ENCODE results near the gene THAP3. TPM values are rescaled to one million over a fixed set of nuclear protein-coding genes. Genes with fewer than 3 reads are reported as not detected.

Gene THAP3
- total and polyA plus RNA-seq, 2 donors (not counting 1 experiment from before 2014, with no cell fraction given), result 5.3 to 35.5 TPM

DNA sequence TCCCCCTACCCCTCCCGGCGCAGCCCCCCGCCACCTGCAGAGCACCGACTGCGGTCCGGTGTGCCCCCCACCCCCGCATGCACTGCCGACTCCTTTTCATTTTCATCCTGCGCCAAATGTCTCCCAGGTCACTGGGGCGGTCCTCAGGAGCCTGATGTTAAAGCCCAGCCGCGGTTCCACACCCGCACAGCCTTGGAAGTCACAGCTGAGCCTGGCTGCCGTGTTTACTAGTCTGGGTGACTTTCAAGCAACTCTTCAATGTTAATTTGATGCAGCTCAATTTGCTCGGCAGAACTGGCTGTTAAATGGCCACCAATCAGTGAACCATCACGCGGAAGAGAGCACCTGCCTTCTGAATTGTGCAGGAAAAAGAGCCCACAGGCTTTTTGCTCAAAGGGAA lies 27.2 kb downstream of the THAP3 start:
- Histone ChIP-seq H4K20me1 (ENCODE audit: control insufficient read depth, extremely low read depth, insufficient read depth, low read length) (no peaks in the 10 kb centered on the region), H3K4me3 (replicated peaks in 1 of 4; ENCODE audit: control extremely low read depth in 1 of 4, insufficient read depth in 1 of 4, low read depth in 3 of 4, low read length in 4 of 4) (no peak overlapping the region), H3K4me1 (ENCODE audit: control insufficient read depth, extremely low read depth, insufficient read depth, low read length) (no peaks in the 10 kb centered on the region), H3K9ac (ENCODE audit: insufficient read depth, low read length) (no peak overlapping the region), H3K27me3 (ENCODE audit: control insufficient read depth, insufficient read depth, low read length) (no peaks in the 10 kb centered on the region), H3K4me2 (ENCODE audit: extremely low read depth, insufficient read depth, low read length) (no peak overlapping the region), H3K36me3 (ENCODE audit: control insufficient read depth, insufficient read depth, low read length) (peaks cover 13% of the 10 kb centered on the region), H2AFZ (ENCODE audit: low read length) (no peak overlapping the region), H3K9me3 (ENCODE audit: control insufficient read depth, insufficient read depth, low read depth, low read length) (no peaks in the 10 kb centered on the region), H3K27ac (ENCODE audit: insufficient read depth, low read length) (no peak overlapping the region), H3K79me2 (ENCODE audit: control insufficient read depth, insufficient read depth, low read length) (no peaks in the 10 kb centered on the region)
- no peak for DNase-seq (ENCODE audit: low read depth in 2 of 2)
- TF ChIP-seq, protein P1, sequence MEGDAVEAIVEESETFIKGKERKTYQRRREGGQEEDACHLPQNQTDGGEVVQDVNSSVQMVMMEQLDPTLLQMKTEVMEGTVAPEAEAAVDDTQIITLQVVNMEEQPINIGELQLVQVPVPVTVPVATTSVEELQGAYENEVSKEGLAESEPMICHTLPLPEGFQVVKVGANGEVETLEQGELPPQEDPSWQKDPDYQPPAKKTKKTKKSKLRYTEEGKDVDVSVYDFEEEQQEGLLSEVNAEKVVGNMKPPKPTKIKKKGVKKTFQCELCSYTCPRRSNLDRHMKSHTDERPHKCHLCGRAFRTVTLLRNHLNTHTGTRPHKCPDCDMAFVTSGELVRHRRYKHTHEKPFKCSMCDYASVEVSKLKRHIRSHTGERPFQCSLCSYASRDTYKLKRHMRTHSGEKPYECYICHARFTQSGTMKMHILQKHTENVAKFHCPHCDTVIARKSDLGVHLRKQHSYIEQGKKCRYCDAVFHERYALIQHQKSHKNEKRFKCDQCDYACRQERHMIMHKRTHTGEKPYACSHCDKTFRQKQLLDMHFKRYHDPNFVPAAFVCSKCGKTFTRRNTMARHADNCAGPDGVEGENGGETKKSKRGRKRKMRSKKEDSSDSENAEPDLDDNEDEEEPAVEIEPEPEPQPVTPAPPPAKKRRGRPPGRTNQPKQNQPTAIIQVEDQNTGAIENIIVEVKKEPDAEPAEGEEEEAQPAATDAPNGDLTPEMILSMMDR (conservative IDR thresholded peaks at IDR 0.05 in 1 of 2, IDR thresholded peaks at IDR 0.05 in 1 of 2; ENCODE audit: low read depth in 1 of 2, low read length in 2 of 2), result no peak
- TF ChIP-seq EZH2 (IDR thresholded peaks at IDR 0.05; ENCODE audit: low read length, missing control alignments), result no peak

DNA sequence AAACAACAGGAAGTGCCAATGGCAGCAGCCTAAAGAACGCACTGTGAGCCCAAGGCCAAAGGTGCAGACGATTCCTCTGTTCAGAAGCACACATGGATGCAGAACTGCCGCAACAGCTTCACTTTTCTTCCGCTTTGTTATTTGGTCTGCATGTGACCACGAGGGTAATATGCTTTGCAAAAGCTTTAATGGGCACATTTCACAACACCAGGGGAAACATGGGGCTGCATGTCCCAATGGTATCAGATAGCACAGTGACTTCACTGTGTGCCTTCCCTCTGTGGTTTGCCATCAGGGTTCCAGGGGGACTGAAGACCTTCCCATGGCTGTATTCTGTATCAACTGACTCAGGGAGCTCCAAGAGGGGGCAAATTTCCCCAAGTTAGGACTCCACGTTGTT lies 28.3 kb downstream of the THAP3 start:
- Histone ChIP-seq H3K9me3 (ENCODE audit: control insufficient read depth, insufficient read depth, low read depth, low read length) (no peaks in the 10 kb centered on the region), H3K4me3 (replicated peaks in 1 of 4; ENCODE audit: control extremely low read depth in 1 of 4, insufficient read depth in 1 of 4, low read depth in 3 of 4, low read length in 4 of 4) (no peak overlapping the region), H3K27ac (ENCODE audit: insufficient read depth, low read length) (no peak overlapping the region), H2AFZ (ENCODE audit: low read length) (no peak overlapping the region), H3K4me1 (ENCODE audit: control insufficient read depth, extremely low read depth, insufficient read depth, low read length) (no peaks in the 10 kb centered on the region), H3K79me2 (ENCODE audit: control insufficient read depth, insufficient read depth, low read length) (no peaks in the 10 kb centered on the region), H3K4me2 (ENCODE audit: extremely low read depth, insufficient read depth, low read length) (no peak overlapping the region), H3K36me3 (ENCODE audit: control insufficient read depth, insufficient read depth, low read length) (peaks cover 13% of the 10 kb centered on the region), H4K20me1 (ENCODE audit: control insufficient read depth, extremely low read depth, insufficient read depth, low read length) (no peaks in the 10 kb centered on the region), H3K27me3 (ENCODE audit: control insufficient read depth, insufficient read depth, low read length) (no peaks in the 10 kb centered on the region), H3K9ac (ENCODE audit: insufficient read depth, low read length) (no peak overlapping the region)
- TF ChIP-seq EZH2 (IDR thresholded peaks at IDR 0.05; ENCODE audit: low read length, missing control alignments), result no peak
- TF ChIP-seq, protein P1 (conservative IDR thresholded peaks at IDR 0.05 in 1 of 2, IDR thresholded peaks at IDR 0.05 in 1 of 2; ENCODE audit: low read depth in 1 of 2, low read length in 2 of 2), result no peak
- DNase-seq (ENCODE audit: low read depth in 2 of 2), result no peak

DNA sequence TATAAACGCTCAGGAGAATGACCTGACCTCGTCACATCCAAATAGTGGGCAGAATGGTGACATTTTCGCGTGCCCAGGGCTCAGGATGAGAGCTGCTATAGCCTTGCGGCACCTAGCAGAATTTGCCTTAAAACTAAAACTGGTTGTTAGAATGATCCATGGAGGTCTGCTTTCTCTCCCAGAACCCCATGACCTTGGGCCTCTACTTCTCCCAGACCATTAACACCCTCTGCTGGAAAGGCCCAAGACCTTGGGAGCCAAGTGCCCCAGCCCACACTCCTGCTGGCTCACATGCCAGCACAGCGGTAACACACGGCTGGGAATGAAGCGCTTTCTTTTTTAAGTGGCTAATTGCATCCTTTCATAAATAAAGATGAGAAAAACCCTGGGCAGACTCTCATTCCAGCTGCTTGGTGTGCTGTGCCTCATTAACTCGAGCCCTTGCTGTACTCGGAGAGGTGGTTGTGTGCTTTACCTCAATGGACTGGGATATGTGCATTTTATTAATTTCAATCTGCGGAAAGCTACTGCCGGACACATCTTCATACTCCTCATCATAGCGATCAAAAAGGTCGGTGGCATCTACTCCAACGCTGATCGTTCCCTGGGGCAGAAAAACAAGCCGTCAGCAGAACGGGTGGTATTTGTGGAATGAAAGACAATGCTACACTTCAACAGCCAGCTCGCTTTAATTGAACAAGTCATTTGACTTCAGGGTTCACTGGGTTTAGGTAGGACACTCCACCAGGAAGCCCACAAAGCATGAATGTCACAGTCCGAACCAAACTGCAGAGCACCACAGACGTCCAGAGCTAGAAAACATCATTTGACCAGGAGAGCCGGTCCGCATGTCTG lies 29.0 kb downstream of the THAP3 start:
- no peak overlapping the region for H3K27ac ChIP-seq (ENCODE audit: insufficient read depth, low read length)
- H4K20me1 ChIP-seq (ENCODE audit: control insufficient read depth, extremely low read depth, insufficient read depth, low read length), result no peaks in the 10 kb centered on the region
- H3K4me3 ChIP-seq (replicated peaks in 1 of 4; ENCODE audit: control extremely low read depth in 1 of 4, insufficient read depth in 1 of 4, low read depth in 3 of 4, low read length in 4 of 4), result no peak overlapping the region
- H3K36me3 ChIP-seq (ENCODE audit: control insufficient read depth, insufficient read depth, low read length), result peaks cover 13% of the 10 kb centered on the region
- TF ChIP-seq EZH2 (IDR thresholded peaks at IDR 0.05; ENCODE audit: low read length, missing control alignments), result no peak
- TF ChIP-seq, protein P1 (conservative IDR thresholded peaks at IDR 0.05 in 1 of 2, IDR thresholded peaks at IDR 0.05 in 1 of 2; ENCODE audit: low read depth in 1 of 2, low read length in 2 of 2), result no peak
- H2AFZ ChIP-seq (ENCODE audit: low read length), result no peak overlapping the region
- H3K79me2 ChIP-seq (ENCODE audit: control insufficient read depth, insufficient read depth, low read length), result no peaks in the 10 kb centered on the region
- no peak overlapping the region for H3K4me2 ChIP-seq (ENCODE audit: extremely low read depth, insufficient read depth, low read length)
- no peak for DNase-seq (ENCODE audit: low read depth in 2 of 2)
- no peaks in the 10 kb centered on the region for H3K4me1 ChIP-seq (ENCODE audit: control insufficient read depth, extremely low read depth, insufficient read depth, low read length)
- no peaks in the 10 kb centered on the region for H3K9me3 ChIP-seq (ENCODE audit: control insufficient read depth, insufficient read depth, low read depth, low read length)
- H3K9ac ChIP-seq (ENCODE audit: insufficient read depth, low read length), result no peak overlapping the region
- no peaks in the 10 kb centered on the region for H3K27me3 ChIP-seq (ENCODE audit: control insufficient read depth, insufficient read depth, low read length)
